Endothelial cell (in vitro differentiated cells): Measurements from ENCODE around the gene FOXN4. TPM values are rescaled to one million over a fixed set of nuclear protein-coding genes. Genes with fewer than 3 reads are reported as not detected.

ENCODE experiments used
- DNase-seq: peaks from one replicate; pipeline ENCODE4 v3.0.0; 2021; ENCODE audit warnings: low spot score
- H3K27ac Mint-ChIP-seq: one replicate; pipeline ENCODE4 v1.8.0; 2021; ENCODE audit warnings: mixed read lengths, inconsistent platforms; ENCODE audit not compliant: unreplicated experiment
- H3K27me3 Mint-ChIP-seq: one replicate; pipeline ENCODE4 v1.8.0; 2021; ENCODE audit warnings: mild to moderate bottlenecking, moderate library complexity, mixed read lengths, inconsistent platforms; ENCODE audit not compliant: unreplicated experiment
- H3K36me3 Mint-ChIP-seq: one replicate; pipeline ENCODE4 v1.8.0; 2021; ENCODE audit warnings: mild to moderate bottlenecking, low read depth, mixed read lengths, inconsistent platforms; ENCODE audit not compliant: unreplicated experiment
- H3K4me1 Mint-ChIP-seq: one replicate; pipeline ENCODE4 v1.8.0; 2021; ENCODE audit warnings: mild to moderate bottlenecking, mixed read lengths, inconsistent platforms; ENCODE audit not compliant: unreplicated experiment
- H3K4me3 Mint-ChIP-seq: one replicate; pipeline ENCODE4 v1.8.0; 2021; ENCODE audit warnings: mild to moderate bottlenecking, mixed read lengths, inconsistent platforms; ENCODE audit not compliant: unreplicated experiment
- H3K9me3 Mint-ChIP-seq: one replicate; pipeline ENCODE4 v1.8.0; 2021; ENCODE audit warnings: mixed read lengths, inconsistent platforms; ENCODE audit not compliant: unreplicated experiment
- CTCF ChIP-seq: fragments of 200-600 bp; sonication (generic); IDR thresholded peaks from one replicate; pipeline ENCODE4 v1.5.0; 2021; ENCODE audit warnings: antibody characterized with exemption; ENCODE audit not compliant: unreplicated experiment
- total RNA-seq: library from RNA; stranded (reverse); fragmentation: NEBNext Ultra II Directional; extraction: Animal tissue kit (Norgen Biotek cat#: 25700); gene quantifications from one replicate; pipeline ENCODE4 v1.2.1, GENCODE V29; 2021; ENCODE audit not compliant: unreplicated experiment

The FOXN4 gene
- total RNA-seq, 1 donor from 2014 or later = not detected

GRCh38 chr12:109286652-109287051 lies 22.4 kb downstream of the FOXN4 start:
- DNase-seq = no peak
- no peak overlapping the region for H3K27ac Mint-ChIP-seq
- no peaks in the 10 kb centered on the region for H3K4me1 Mint-ChIP-seq
- TF ChIP-seq CTCF = no peak
- H3K36me3 Mint-ChIP-seq = no peaks in the 10 kb centered on the region
- peaks cover 10% of the 10 kb centered on the region for H3K27me3 Mint-ChIP-seq
- no peaks in the 10 kb centered on the region for H3K9me3 Mint-ChIP-seq
- no peak overlapping the region for H3K4me3 Mint-ChIP-seq

- H3K36me3 Mint-ChIP-seq = no peaks in the 10 kb centered on the region
- H3K4me3 Mint-ChIP-seq = no peak overlapping the region
- no peaks in the 10 kb centered on the region for H3K4me1 Mint-ChIP-seq
- no peak for TF ChIP-seq CTCF
- no peak overlapping the region for H3K27ac Mint-ChIP-seq
- no peaks in the 10 kb centered on the region for H3K9me3 Mint-ChIP-seq
- no peak for DNase-seq
- peaks cover 10% of the 10 kb centered on the region for H3K27me3 Mint-ChIP-seq
Observed at GRCh38 chr12:109286252-109286651, 22.8 kb downstream of the FOXN4 start.

- Mint-ChIP-seq H3K4me1 (no peaks in the 10 kb centered on the region), H3K36me3 (no peaks in the 10 kb centered on the region), H3K4me3 (no peak overlapping the region), H3K9me3 (no peaks in the 10 kb centered on the region), H3K27me3 (peaks cover 7% of the 10 kb centered on the region), H3K27ac (no peak overlapping the region)
- no peak for TF ChIP-seq CTCF
- no peak for DNase-seq
Observed at GRCh38 chr12:109284392-109284791, 24.7 kb downstream of the FOXN4 start.

- DNase-seq = no peak
- TF ChIP-seq CTCF = no peak
- no peaks in the 10 kb centered on the region for H3K9me3 Mint-ChIP-seq
- peaks cover 7% of the 10 kb centered on the region for H3K27me3 Mint-ChIP-seq
- no peak overlapping the region for H3K27ac Mint-ChIP-seq
- H3K4me3 Mint-ChIP-seq = no peak overlapping the region
- H3K36me3 Mint-ChIP-seq = no peaks in the 10 kb centered on the region
- no peaks in the 10 kb centered on the region for H3K4me1 Mint-ChIP-seq
Observed at GRCh38 chr12:109281452-109281851, 27.6 kb downstream of the FOXN4 start.

GRCh38 chr12:109279525-109279924 lies 29.6 kb downstream of the FOXN4 start:
- peaks cover 3% of the 10 kb centered on the region for H3K27me3 Mint-ChIP-seq
- no peak overlapping the region for H3K4me3 Mint-ChIP-seq
- H3K27ac Mint-ChIP-seq = no peak overlapping the region
- no peak for DNase-seq
- TF ChIP-seq CTCF = no peak
- no peaks in the 10 kb centered on the region for H3K9me3 Mint-ChIP-seq
- H3K4me1 Mint-ChIP-seq = no peaks in the 10 kb centered on the region
- H3K36me3 Mint-ChIP-seq = no peaks in the 10 kb centered on the region
